HepG2 (cell line): ENCODE data around the gene SLCO3A1.

Source experiments
- ZNF550 ChIP-seq: sonication (generic); formaldehyde crosslinking; IDR thresholded peaks from 2 replicates; pipeline ENCODE4 v1.4.0; 2020; ENCODE audit warnings: mild to moderate bottlenecking, missing genetic modification reagents, borderline replicate concordance
- ZNF792 ChIP-seq: IDR thresholded peaks from 2 replicates; pipeline ENCODE4 v1.6.1; 2016
- TF ChIP-seq, protein P1 (sequence below): sonication (generic); formaldehyde crosslinking; IDR thresholded peaks from 2 replicates; pipeline ENCODE4 v1.5.0; 2020; ENCODE audit warnings: mild to moderate bottlenecking, missing genetic modification reagents, moderate library complexity

DNA sequence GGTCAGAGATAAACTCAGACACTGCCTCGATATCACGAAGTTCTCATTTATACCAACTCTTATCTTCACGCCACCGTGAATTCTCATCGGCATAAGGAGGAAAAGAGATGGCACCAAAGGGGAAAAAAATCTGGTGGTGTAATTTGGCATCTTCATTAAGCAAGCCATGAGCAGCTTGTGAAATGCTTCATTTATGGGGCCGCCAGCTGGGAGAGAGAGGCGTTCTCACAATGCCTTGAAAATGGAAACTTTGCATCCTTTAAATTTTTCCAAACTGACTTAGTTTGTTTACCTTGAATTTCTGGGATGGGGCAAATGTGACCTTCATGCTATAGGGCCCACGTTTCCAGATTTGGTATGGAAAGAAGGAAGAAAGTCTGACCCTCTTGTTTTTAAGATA, 297.7 kb downstream of the SLCO3A1 start:
- no peak for TF ChIP-seq ZNF550
- TF ChIP-seq, protein P1, sequence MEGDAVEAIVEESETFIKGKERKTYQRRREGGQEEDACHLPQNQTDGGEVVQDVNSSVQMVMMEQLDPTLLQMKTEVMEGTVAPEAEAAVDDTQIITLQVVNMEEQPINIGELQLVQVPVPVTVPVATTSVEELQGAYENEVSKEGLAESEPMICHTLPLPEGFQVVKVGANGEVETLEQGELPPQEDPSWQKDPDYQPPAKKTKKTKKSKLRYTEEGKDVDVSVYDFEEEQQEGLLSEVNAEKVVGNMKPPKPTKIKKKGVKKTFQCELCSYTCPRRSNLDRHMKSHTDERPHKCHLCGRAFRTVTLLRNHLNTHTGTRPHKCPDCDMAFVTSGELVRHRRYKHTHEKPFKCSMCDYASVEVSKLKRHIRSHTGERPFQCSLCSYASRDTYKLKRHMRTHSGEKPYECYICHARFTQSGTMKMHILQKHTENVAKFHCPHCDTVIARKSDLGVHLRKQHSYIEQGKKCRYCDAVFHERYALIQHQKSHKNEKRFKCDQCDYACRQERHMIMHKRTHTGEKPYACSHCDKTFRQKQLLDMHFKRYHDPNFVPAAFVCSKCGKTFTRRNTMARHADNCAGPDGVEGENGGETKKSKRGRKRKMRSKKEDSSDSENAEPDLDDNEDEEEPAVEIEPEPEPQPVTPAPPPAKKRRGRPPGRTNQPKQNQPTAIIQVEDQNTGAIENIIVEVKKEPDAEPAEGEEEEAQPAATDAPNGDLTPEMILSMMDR (CRISPR knock-in tag): no peak
- TF ChIP-seq ZNF792: no peak
